Vagina (tissue), 2 donors: ENCODE results near the gene HMGCS2. TPM values are rescaled to one million over a fixed set of nuclear protein-coding genes. Genes with fewer than 3 reads are reported as not detected.

Experiments
- DNase-seq, 2 donors: peaks; one replicate each; pipeline ENCODE4 v3.0.0-alpha.2; 2017; ENCODE audit errors: extremely low spot score in 2 of 2
- H3K27ac ChIP-seq: fragments of 200-600 bp; sonication (generic); one replicate; pipeline ENCODE4 v1.5.1; 2019
- H3K27me3 ChIP-seq: fragments of 200-600 bp; sonication (generic); one replicate; pipeline ENCODE4 v1.5.1; 2019
- H3K36me3 ChIP-seq, 2 donors: fragments of 200-600 bp; sonication (generic); one replicate each; pipeline ENCODE4 v1.5.1; 2017 to 2019
- H3K4me1 ChIP-seq: fragments of 200-600 bp; sonication (generic); one replicate; pipeline ENCODE4 v1.5.1; 2019
- H3K4me3 ChIP-seq, 2 donors: fragments of 200-600 bp; sonication (generic); 1 replicate in 1 of 2; 2 replicates in 1 of 2; pipeline ENCODE4 v1.5.1; 2016 to 2019
- H3K9me3 ChIP-seq: fragments of 200-600 bp; sonication (generic); one replicate; pipeline ENCODE4 v1.5.1; 2019
- POLR2A ChIP-seq, 2 donors: fragments of 450-650 bp; IDR thresholded peaks; one replicate each; pipeline ENCODE4 v1.6.1; 2017; ENCODE audit warnings: antibody characterized with exemption in 2 of 2, mild to moderate bottlenecking in 2 of 2, moderate library complexity in 2 of 2
- POLR2AphosphoS5 ChIP-seq, 2 donors: sonication (generic); formaldehyde crosslinking; IDR thresholded peaks; one replicate each; pipeline ENCODE4 v1.9.0; 2017; ENCODE audit warnings: antibody characterized with exemption in 2 of 2, mild to moderate bottlenecking in 2 of 2, low read depth in 1 of 2; ENCODE audit not compliant: insufficient read depth in 1 of 2
- intact Hi-C: fragments of 100-400 bp; cut with DNase I; formaldehyde crosslinking; loops from one replicate; pipeline ENCODE4 v1.15.1; 2023
- total RNA-seq: library from RNA; depleted of rRNA; stranded (reverse); fragments of >200 nt; gene quantifications from one replicate; pipeline ENCODE4 v1.2.3, GENCODE V29; 2016
- TF ChIP-seq, protein P1 (sequence below), 3 experiments: fragments of 450-650 bp in 2 of 3; fragments of 200-600 bp in 1 of 3; sonication (generic) in 1 of 3; IDR thresholded peaks; one replicate each; pipeline ENCODE4 v1.5.1; 2017 to 2019; ENCODE audit warnings: antibody characterized with exemption in 3 of 3, mild to moderate bottlenecking in 2 of 3, moderate library complexity in 2 of 3

HMGCS2 gene
- total RNA-seq, 1 donor from 2014 or later: 22.8 TPM

DNA sequence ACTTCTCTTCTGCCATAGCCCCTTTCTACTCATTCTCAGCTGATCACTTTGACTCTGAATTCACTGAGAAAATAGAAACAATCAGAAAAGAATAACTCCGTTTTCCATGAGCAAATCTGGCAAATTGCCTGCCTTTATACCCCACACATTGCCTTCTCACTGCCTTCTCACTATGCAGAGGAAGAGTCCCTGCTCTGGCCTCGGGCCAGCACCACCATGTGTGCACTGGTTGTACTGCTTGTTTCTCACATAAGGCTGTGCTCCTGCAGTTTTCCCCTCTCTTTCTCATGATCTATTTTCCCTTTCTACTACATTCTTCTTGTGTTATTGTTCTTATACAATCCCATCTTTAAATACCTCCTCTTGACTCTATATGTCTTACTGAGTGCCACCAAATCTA, 2.3 kb upstream of the HMGCS2 start:
- DNase-seq: no peak
- H3K27me3 ChIP-seq: no peaks in the 10 kb centered on the region
- TF ChIP-seq, protein P1, sequence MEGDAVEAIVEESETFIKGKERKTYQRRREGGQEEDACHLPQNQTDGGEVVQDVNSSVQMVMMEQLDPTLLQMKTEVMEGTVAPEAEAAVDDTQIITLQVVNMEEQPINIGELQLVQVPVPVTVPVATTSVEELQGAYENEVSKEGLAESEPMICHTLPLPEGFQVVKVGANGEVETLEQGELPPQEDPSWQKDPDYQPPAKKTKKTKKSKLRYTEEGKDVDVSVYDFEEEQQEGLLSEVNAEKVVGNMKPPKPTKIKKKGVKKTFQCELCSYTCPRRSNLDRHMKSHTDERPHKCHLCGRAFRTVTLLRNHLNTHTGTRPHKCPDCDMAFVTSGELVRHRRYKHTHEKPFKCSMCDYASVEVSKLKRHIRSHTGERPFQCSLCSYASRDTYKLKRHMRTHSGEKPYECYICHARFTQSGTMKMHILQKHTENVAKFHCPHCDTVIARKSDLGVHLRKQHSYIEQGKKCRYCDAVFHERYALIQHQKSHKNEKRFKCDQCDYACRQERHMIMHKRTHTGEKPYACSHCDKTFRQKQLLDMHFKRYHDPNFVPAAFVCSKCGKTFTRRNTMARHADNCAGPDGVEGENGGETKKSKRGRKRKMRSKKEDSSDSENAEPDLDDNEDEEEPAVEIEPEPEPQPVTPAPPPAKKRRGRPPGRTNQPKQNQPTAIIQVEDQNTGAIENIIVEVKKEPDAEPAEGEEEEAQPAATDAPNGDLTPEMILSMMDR (IDR thresholded peaks at IDR 0.05): no peak
- TF ChIP-seq POLR2A (IDR thresholded peaks at IDR 0.05) (no peak), POLR2AphosphoS5 (IDR thresholded peaks at IDR 0.05; ENCODE audit: insufficient read depth in 1 of 2, low read depth in 1 of 2) (no peak)
- H3K36me3 ChIP-seq: no peaks in the 10 kb centered on the region
- no peak overlapping the region for H3K4me3 ChIP-seq
- H3K4me1 ChIP-seq: peaks cover 9% of the 10 kb centered on the region
- H3K9me3 ChIP-seq: no peaks in the 10 kb centered on the region
- intact Hi-C loops: no loop called here
- no peak overlapping the region for H3K27ac ChIP-seq

DNA sequence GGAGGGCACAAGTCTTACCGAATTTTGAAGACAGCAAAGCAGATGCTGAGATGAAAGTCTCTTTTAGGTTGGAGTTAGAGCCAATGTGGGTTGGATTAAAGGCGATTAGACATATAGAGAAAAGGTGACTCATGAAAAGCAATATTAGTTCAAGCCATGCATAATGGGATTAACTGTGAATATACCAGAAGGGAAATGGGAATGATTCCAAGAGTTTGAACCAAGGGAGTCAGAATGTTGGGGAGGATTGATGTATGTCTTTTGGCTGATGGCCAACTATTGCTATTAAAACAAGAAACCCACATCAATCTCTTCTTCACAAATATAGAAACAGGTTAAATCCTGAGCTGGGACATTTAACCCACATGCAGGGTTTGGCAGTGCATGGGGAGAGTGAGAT, 1.2 kb downstream of the HMGCS2 start:
- Histone ChIP-seq H3K4me1 (peaks cover 9% of the 10 kb centered on the region), H3K27ac (no peak overlapping the region), H3K27me3 (no peaks in the 10 kb centered on the region), H3K36me3 (no peaks in the 10 kb centered on the region), H3K4me3 (no peak overlapping the region), H3K9me3 (no peaks in the 10 kb centered on the region)
- no peak for DNase-seq
- intact Hi-C loops: no loop called here
- TF ChIP-seq POLR2A (IDR thresholded peaks at IDR 0.05) (no peak), POLR2AphosphoS5 (IDR thresholded peaks at IDR 0.05; ENCODE audit: insufficient read depth in 1 of 2, low read depth in 1 of 2) (no peak)
- TF ChIP-seq, protein P1 (IDR thresholded peaks at IDR 0.05): no peak

DNA sequence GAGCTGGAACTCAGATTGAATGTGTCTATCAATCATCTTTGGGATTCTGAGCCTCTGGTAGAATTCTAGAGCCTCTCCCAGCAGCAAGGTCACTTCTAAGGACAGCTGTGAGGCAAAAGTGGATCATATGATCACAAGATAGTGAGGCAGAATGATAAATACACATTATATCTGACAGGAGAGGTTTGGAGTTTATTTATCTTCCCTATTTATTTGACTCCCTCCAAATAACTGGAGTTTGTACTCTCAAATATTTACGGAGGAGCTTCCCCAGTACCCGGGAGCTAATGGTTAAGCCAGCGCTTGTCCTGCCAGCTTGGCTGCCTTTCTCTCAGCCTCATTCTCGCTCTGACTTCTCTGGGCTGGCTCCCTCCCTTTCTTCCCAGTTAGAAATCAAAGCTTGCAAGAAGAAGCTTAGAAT, 2.3 kb downstream of the HMGCS2 start:
- no peak for DNase-seq
- no peak overlapping the region for H3K27ac ChIP-seq

DNA sequence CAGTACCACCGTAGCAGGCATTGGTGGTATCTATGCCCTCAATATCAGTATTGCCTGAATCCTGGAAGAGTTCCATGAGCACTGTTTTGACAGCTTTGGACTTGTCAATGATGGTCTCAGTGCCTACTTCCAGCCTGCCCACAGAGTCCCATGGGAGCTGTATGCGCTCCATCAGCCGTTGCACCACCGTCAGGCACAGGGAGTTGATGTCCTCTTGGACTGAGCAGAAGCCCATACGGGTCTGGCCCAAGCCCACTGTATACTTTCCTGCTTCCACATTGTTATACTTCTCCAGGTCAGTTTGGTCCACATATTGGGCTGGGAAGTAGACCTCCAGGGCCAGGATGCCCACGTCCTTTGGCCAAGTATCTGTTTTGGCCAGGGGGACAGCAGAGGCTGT, 4.5 kb downstream of the HMGCS2 start:
- no peaks in the 10 kb centered on the region for H3K36me3 ChIP-seq
- no peak for DNase-seq

More for the DNA sequence above, 2.3 kb downstream of the HMGCS2 start:
- TF ChIP-seq POLR2A (IDR thresholded peaks at IDR 0.05) (no peak), POLR2AphosphoS5 (IDR thresholded peaks at IDR 0.05; ENCODE audit: insufficient read depth in 1 of 2, low read depth in 1 of 2) (no peak)
- H3K36me3 ChIP-seq: no peaks in the 10 kb centered on the region
- intact Hi-C loops: no loop called here
- peaks cover 9% of the 10 kb centered on the region for H3K4me1 ChIP-seq
- H3K4me3 ChIP-seq: no peak overlapping the region
- no peaks in the 10 kb centered on the region for H3K9me3 ChIP-seq
- H3K27me3 ChIP-seq: no peaks in the 10 kb centered on the region

DNA sequence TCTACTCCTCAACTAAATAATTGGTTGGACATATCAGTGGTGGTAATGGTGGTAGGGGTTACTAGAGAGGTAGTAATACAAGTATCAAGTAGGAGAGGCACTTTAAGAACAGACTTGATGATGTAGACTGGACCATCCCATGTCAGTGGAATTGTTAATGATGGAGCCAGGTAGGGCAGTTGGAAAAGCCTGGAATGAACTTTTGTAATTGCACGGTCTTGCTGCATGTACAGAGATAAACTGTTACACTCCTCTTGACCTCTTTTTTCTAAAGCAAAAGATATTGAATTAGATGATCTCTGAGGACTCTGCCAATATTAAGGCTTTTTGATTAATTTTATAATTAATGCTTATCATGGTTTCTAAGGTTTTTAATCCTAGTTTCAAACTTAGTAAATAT, 5.8 kb downstream of the HMGCS2 start:
- no peaks in the 10 kb centered on the region for H3K36me3 ChIP-seq
- no peak overlapping the region for H3K27ac ChIP-seq
- no peaks in the 10 kb centered on the region for H3K9me3 ChIP-seq
- peaks cover 9% of the 10 kb centered on the region for H3K4me1 ChIP-seq
- DNase-seq: no peak
- TF ChIP-seq POLR2AphosphoS5 (IDR thresholded peaks at IDR 0.05; ENCODE audit: insufficient read depth in 1 of 2, low read depth in 1 of 2) (no peak), POLR2A (IDR thresholded peaks at IDR 0.05) (no peak)
- TF ChIP-seq, protein P1 (IDR thresholded peaks at IDR 0.05): no peak
- H3K4me3 ChIP-seq: no peak overlapping the region
- intact Hi-C loops: no loop called here
- H3K27me3 ChIP-seq: no peaks in the 10 kb centered on the region

More for the DNA sequence above, 4.5 kb downstream of the HMGCS2 start:
- no peaks in the 10 kb centered on the region for H3K9me3 ChIP-seq
- TF ChIP-seq POLR2AphosphoS5 (IDR thresholded peaks at IDR 0.05; ENCODE audit: insufficient read depth in 1 of 2, low read depth in 1 of 2) (no peak), POLR2A (IDR thresholded peaks at IDR 0.05) (no peak)
- TF ChIP-seq, protein P1 (IDR thresholded peaks at IDR 0.05): no peak
- peaks cover 9% of the 10 kb centered on the region for H3K4me1 ChIP-seq
- H3K27me3 ChIP-seq: no peaks in the 10 kb centered on the region
- H3K4me3 ChIP-seq: no peak overlapping the region
- intact Hi-C loops: no loop called here
- no peak overlapping the region for H3K27ac ChIP-seq
